Stimulated activated CD8-positive, alpha-beta memory T cell treated with anti-CD3 and anti-CD28 coated beads, Interleukin-12 subunit alpha, Interleukin-12 subunit beta, amount 100 ng/mL, for 1 hour (primary cell): Measurements from ENCODE around the gene ADCY1.

Experiments
- DNase-seq: peaks from one replicate; pipeline ENCODE4 v3.0.0-alpha.2; 2020; ENCODE audit warnings: low read depth

ADCY1 gene

DNA sequence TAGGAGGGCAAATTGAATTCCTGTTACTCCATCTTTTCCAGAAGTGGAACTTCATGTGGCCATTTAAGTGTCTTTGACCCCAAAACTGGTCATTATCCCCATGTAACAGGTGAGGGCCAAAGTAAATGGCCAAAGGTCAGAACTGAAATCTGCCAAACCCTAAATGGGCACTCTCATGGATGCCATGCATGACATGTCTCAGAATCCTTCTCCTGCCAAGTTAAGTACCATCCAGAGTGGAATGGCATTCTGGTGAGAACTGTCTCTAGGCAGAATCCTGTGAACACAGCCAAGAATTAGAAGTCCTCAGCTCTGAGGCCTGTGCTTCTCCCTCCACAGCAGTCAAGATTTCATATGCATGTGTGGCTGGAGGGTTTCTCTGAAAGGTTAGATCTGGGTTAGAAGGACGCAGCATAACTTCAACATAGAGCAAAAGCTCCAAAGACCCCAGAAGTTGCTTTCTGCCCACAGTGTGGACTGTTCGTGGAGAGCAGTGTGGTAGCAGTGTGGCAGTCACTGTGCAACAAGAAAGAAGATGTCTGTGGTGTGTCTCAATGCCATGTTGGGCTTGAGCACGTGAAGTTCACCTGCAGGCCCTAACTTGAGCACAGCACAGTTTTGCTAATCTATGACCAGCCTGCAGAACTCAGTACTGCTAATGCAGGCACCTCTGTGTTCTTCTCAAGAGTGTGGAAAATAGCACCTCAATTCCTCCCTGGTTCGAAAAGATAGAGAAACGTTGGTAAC is 121.3 kb downstream of the ADCY1 start:
- DNase-seq, result no peak

DNA sequence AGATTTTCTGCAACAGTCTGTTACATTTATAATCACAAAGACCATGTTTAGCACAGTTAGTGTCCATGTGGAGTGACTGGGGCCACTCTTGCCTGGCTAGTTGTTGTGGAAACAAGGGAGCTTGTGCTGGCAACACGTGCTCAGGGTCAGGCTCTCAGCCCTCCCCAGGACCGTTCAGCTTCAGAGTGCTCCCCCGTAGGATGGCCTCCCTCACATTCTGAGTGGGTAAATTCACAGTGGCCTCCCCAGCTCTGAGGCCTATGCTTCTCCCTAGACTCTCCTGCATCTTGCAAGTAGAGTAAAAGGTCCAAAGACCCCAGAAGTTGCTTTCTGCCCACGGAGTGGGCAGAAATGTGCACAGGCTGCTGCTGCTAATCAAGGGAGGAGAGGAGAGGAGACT is 122.3 kb downstream of the ADCY1 start:
- DNase-seq, result no peak

DNA sequence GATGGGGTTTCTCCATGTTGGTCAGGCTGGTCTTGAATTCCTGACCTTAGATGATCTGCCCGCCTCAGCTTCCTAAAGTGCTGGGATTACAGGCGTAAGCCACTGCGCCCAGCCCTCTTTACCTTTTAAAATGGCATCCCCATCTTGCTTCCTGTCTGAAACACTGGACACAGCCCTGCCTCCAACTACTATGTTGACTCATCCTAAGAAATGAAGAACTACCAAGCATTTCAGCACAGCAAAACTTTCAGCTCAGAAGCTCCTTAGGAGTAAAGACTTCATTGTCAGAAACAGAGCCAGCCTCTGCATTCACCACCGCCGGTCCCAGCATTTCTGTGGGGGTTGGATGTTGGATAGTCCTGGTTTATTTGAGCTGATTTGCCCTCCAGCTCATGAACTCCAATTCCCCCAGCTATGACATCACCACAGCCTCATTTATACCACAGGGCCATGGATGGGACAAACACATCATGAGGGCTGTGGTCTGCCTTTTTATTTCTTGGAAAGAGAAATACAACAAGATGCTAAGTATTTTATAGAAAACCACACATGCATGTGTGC is 123.5 kb downstream of the ADCY1 start:
- no peak for DNase-seq

DNA sequence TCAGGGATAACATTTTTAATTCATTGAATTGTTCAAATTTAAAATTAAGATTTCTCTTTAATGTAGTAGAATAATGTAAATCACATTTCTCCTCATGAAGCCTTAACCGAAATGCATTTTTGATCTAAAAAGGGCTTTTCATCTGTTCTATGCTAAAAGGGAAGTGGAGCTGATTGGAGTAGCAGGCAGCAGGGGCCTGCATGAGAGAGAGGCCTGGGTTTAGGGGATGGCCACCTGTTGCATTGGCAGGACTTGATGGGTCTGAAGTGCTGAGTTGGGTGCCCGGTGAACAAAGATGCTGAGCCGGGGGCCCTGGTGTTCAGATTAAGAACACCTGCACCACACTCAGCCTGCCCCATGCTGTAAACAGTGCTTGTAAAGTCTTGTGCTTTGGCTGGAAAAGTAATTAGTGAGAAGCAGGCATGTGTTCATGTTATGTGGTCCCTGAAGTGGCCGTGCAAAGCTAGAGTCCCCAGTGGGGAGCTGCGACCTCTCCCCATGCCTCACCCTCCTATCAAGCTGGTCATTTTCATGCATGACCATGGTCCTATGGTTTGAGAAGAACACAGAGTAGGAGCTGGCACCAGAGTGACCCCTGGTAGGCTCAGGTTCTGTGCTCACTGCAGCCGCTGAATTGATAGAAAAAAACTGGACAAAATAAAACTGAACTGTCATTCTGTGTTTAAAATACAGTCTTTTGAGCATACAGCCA is 124.3 kb downstream of the ADCY1 start:
- DNase-seq, result no peak

DNA sequence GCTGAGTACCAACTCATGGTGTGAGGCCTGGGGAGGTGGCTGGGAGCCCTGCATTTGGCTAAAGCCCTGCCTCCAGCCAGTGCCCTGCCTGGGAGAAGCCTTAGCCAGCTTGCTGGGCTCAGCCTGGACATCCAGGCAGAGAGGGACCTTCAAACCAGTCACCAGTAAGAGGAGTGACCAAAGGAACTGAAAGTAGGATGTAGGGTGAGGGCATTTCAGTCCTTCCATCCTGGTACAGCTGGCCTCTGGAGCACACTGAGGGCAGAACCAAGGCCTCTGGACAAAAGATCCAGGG is 124.8 kb downstream of the ADCY1 start:
- DNase-seq, result no peak

DNA sequence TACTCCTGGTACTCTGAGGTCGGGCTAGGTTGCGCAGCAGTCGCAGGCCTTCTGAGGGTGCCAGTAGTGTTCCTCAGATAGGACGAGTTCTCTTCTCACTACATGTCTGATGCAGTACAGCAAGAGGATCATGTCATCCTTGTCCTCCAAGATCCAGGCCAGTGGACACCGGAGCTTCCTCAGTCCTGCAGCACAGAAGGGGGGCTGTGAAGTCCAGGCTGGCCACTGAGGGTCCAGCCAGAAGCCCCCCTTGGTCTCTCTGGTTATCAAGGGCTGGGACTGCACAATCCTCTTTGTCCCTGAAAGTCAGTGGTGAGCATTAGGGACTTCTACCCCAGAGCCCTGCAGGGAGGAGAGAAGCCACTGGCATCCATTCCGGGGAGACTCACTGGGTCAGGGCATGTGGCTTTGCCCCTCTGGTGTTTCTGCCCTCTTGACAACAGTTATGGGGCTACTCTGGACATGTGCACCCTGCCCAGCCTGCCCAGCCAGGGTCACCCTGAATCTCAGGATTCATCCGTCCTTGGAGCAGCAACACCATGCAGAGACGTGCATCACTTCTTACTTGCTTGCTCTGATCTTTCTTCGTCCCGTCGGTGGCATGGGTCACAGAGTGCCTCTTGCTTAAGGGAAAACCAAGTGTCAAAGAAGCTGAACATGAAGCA is 125.7 kb downstream of the ADCY1 start:
- DNase-seq, result no peak

DNA sequence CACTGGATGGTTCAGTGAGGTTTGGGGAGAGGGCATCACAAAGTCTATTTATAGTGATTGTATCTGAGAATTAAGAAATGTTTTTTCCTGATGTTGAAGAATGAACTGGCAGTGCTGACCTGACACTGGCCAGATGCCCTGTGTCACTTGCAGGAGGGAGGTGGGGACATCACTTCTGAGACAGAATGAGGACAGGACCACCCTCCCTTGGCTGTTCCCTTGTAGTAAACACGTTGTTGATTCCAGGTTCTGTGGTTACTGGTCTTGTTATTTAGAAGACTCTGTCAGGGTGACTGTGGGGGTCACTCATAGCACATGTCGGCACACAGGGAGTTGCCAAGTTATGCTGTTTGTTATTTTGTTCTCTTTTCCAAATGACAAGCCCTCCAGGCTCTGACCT is 126.4 kb downstream of the ADCY1 start:
- no peak for DNase-seq

DNA sequence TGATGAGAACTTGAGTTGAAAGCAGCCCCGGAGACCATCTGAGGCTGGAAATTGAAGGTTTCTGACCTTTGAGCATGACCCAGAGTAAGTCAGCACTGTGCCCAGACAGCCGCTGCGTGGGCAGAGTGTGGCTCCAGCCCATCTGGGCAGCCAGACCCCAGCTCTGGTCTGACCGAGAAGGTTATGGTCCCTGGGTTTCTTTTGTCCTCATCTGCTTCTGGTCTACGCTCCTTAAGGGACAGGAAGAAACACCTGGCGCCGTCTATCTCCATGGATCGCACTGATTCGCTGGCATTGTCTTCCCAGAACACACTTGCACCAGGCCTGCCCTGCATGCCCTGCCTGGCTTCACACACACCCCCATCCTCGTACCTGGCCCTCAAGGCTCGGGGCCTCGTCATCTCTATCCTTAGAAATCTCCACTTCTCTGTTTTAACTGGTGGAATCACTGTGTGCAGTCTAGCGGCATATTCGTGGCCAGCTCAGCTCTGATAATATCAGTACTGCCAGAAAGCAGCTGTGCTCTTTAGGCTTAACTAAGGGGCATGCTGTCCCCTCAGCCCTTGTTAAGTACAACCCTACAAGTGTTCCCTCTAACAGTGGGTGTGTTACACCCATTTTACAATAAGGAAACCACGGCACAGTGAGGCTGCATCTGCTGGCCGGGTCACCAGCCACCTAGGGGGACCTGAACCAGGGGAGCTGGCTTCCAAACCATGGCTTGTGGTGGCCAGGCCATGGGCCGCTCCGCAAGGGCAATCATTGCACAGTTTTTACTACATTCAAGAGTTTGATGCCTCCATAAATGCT is 127.7 kb downstream of the ADCY1 start:
- DNase-seq, result no peak

DNA sequence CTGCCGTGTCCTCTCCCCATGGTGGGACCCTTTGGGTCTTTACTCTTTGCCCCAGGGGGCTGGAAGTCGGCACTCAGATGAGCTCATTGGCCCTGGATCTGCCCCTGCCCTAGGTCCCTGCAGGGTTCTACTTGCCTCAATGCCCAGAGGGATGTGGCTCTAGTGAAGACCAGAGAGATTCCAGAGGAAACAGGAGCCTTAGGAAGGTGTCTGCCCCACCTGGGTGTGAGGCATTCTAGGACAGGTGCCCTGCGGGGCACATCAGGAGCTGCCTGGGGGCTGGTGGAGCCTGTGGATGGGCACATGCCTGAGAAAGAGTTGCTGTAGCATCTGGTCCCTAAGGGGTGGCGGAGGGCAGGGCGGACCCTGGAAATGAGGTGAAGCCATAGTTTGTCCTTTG is 128.6 kb downstream of the ADCY1 start:
- DNase-seq, result no peak

DNA sequence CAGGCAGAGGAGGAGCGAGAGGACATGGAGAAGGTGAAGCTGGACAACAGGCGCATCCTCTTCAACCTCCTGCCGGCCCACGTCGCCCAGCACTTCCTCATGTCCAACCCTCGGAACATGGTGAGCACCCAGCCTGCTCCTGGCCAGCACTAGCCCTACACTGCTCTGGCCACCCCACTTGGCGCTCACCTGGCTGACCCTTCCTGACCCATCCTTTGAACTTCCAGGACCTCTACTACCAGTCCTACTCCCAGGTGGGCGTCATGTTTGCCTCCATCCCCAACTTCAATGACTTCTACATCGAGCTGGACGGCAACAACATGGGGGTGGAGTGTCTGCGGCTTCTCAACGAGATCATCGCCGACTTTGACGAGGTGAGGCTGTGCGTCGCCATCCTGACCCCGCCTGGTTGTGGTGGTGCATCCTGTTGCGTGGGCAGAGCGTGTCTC is 129.2 kb downstream of the ADCY1 start:
- DNase-seq, result no peak

DNA sequence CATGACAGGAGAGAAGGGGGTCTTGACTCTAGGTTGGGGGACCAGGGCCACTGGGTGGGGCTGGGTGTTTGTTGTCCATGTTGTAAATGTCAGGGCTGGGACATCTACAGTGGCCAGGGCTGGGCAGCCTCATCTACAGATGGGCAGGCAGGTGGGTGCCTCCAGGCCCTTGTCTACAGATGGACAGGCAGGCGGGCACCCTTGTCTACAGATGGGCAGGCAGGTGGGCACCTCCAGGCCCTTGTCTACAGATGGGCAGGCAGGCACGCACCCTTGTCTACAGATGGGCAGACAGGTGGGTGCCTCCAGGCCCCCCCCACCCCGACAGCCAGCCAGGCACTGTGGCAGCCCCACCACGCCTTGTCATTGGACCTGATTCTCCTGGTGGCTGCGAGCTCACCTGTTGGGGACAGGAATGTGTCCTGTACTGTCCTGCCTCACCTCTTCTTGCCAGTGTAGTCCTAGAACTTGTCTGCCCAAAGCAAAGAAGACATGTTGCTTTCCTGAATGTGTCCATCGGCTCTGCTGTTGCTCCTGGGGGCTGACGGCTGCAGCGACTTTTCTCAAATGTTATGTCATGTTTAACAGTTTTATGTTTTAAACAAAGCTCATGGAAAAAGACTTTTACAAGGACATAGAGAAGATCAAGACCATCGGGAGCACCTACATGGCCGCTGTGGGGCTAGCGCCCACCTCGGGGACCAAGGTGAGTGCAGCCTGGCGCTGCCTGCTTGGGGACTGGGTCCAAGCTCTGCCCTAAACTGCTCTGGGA is 129.9 kb downstream of the ADCY1 start:
- DNase-seq, result no peak

DNA sequence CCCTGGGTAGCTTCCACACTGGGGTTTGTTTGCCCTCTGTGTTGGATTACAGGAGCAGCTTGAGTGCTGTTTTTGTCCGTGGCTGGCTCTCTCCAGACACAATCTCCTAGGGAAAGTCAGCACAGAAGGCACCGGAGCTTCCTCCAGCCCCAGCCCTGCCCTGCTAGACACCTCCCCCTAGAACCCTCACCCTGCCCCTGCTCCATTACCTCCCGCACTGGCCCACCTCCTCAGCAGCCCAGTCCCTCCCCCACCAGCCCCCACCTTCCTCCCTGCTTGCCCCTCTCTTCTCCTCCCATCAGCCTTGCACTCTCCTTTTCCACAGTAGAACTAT is 130.5 kb downstream of the ADCY1 start:
- no peak for DNase-seq

DNA sequence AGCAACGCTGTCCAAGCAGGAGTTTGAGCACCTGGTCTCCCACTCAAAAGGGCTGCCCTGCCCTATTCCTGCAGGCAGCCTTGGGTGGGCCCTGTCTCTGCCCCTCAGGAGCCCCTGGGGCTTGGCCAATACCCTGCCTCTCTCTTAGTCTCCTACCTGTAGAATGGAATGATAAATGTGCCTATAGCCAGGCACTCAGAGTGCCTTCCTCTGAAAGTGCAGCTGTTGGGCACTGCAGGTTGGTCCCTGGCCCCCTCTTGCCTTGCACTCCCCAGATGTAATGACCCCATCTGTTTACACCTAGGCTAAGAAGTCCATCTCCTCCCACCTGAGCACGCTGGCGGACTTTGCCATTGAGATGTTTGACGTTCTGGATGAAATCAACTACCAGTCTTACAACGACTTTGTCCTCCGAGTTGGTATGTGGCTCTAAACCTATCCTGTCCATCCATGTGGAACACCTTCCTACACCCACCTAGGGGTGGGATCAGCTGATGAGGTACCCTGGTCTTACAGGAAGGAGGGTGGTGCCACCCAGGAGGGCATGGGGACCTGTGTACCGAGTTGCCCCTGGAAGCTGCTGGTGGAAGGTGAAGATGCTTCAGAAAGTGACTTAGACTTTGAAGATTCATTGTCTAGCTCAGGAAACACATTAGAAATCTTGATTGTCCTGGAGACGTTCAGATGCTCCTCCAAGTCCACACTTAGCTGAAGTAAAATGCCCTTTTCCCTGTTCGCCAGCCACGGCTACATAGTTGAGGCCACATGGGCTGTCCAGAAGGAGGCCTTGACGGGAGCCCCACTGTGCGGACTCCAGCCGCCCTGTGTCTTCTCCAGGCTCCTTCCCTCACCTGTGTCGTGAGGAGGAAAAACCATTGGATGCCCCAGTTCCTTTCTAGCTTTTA is 134.1 kb downstream of the ADCY1 start:
- DNase-seq, result no peak

DNA sequence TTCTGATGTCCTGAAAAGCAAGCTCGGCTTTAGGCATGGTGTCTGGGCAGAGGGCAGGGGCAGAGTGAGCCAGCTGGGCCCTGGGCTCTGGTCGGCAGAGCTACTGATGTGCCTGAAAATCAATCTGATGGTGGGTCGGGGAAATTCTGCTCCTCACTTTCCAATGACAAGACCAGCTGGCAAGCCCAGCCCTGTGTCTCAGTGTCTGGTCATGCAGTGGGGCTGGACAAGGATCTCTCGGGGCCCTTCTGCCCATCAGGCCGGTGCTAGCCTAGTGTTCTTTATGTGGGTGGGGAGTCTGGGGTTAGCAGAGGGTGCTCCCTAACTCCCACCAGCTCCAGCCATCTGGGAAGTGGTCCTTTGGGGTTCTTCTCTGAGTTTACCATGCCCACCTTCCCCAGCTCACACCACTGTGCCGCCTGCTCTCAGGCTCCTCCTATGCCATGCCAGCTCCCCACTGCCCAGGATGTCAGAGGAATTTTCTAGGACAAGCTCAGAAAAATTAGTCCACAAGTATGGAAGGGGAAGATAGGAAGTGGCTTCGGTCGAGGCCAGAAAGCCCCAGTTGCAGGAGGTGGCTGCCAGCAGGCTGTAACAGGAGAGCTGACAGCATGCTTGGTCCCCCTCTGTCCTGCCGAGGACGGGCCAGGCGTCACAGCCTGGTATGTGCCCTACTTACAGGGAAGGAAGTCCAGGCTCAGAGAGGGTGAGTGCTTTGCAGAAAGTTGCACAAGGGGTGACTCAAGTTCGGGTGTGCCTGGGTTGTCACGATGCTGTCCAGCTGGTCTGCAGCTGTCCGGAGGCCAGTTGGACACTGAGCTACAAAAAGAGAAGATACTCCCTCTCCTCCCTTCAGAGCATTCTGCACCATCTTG is 135.2 kb downstream of the ADCY1 start:
- DNase-seq, result no peak

DNA sequence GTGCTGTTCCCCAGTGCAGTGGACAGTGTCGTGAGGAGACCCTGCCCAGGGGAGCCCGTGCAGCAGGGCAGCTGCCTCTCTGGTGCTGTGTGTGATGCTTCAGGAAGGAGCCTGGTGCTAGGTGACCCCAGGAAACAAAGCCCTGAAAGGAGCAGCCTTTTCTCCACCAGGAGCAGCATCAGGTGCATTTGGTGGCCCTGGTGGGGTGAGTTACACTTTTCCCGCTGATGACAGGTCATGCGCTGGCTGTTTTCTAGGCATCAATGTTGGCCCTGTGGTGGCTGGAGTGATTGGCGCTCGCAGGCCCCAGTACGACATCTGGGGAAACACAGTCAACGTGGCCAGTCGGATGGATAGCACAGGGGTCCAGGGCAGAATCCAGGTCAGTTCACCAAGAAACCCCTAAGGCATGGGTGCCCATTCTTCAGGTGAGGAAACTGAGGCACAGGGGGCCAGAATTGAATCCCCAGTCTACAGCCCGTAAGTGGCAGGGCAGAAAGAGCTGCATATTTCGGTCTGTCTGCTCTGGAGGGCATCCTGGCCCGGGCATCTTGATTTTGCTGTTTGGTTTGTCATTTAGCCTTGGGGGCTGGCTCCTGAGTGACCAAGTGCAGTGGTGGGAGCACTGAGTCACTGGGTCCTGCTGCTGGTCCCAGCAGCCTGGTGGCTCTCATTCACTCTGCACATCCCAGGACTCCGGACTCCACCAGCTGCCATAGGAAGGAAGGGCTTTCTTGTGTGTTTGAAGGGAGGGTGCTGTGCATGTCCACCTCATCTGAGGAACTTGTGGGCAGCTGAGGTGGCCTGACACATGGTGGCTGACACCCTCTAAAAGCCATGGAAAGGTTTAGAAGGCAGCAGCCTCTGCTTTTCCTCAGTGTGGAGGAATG is 136.3 kb downstream of the ADCY1 start:
- DNase-seq, result no peak

DNA sequence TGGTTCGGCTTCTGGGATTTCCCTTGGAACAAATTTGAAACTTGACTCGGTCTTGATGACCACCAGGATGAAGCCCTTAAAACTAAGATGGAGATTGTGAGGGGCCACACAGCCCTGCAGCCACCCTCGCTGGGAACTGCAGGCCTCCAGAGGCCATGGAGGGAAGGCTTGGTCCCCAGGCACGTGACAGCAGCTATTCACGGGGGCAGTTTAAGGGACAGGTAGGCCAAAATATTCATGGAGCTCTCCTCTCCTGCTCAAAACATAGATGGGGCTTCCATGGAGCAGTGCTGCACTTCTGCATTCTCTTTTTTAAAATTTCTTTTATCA is 137.0 kb downstream of the ADCY1 start:
- DNase-seq, result no peak

DNA sequence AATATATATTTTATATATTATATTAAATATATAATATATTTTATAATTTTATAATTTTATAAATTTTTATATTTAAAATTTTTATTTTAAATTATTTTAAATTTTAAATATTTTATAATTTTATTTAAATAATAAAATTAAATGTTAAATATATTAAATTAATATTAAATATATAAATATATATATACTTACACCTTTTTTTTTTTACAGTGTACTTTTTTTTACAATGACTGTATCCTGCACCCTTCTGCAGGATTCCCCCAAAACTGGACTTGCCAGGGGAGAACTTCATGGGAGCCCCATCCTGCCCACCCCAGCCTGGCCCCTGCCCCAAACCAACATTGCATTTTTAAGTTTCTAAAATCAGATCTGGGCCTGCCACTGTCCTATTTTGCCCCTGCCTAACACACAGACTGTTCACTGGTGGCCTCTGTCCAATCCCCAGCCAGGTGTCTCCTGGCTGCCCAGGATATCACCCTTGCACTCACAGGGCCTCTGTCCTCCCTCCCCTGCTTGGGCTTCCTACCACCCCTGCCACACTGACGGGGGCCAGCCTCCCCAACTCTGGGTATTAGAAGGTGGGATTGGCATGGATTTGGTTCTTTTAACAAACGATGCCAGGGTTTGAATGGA is 138.0 kb downstream of the ADCY1 start:
- no peak for DNase-seq
